Measurements from ENCODE around the gene VRK1. TPM values are rescaled to one million over a fixed set of nuclear protein-coding genes. Genes with fewer than 3 reads are reported as not detected.

Gene VRK1
- total and polyA plus RNA-seq, 4 experiments from 2014 or later: 33.4 to 55.6 (median 40.6) TPM

GRCh38 chr14:96926001-96926400 is 128.8 kb downstream of the VRK1 start:
- intact Hi-C loops (cut with micrococcal nuclease): no loop called here
- Histone ChIP-seq H3K4me1 (ENCODE audit: insufficient read depth, low read length) (no peaks in the 10 kb centered on the region), H3K9me3 (ENCODE audit: control insufficient read depth in 1 of 2, low read length in 2 of 2) (no peaks in the 10 kb centered on the region), H3K36me3 (ENCODE audit: insufficient read depth, low read length) (no peaks in the 10 kb centered on the region), H3K4me3 (ENCODE audit: low read length in 2 of 2) (no peak overlapping the region), H3K27me3 (ENCODE audit: insufficient read depth, low read length) (no peaks in the 10 kb centered on the region), H3K27ac (ENCODE audit: low read depth, low read length) (no peak overlapping the region)
- Mint-ChIP-seq H3K4me1 (no peaks in the 10 kb centered on the region), H3K4me3 (no peak overlapping the region), H3K27me3 (no peaks in the 10 kb centered on the region), H3K9me3 (peaks cover 0 to 10% (median under 1%) of the 10 kb centered on the region in 8 donors), H3K36me3 (peaks cover 0 to 1% of the 10 kb centered on the region in 2 donors), H3K27ac (no peak overlapping the region)
- CTCF ChIA-PET (ENCODE audit: partially characterized antibody): no interaction called here
- no peak for DNase-seq
- POLR2A ChIA-PET (ENCODE audit: partially characterized antibody): no interaction called here

- no peak for DNase-seq
- intact Hi-C loops (cut with micrococcal nuclease): no loop called here
- Histone ChIP-seq H3K4me1 (ENCODE audit: insufficient read depth, low read length) (no peaks in the 10 kb centered on the region), H3K36me3 (ENCODE audit: insufficient read depth, low read length) (no peaks in the 10 kb centered on the region), H3K27me3 (ENCODE audit: insufficient read depth, low read length) (no peaks in the 10 kb centered on the region), H3K9me3 (ENCODE audit: control insufficient read depth in 1 of 2, low read length in 2 of 2) (no peaks in the 10 kb centered on the region), H3K4me3 (ENCODE audit: low read length in 2 of 2) (no peak overlapping the region), H3K27ac (ENCODE audit: low read depth, low read length) (no peak overlapping the region)
- no peak overlapping the region for H3K27ac Mint-ChIP-seq
- no peaks in the 10 kb centered on the region for H3K4me1 Mint-ChIP-seq
- ChIA-PET CTCF (ENCODE audit: partially characterized antibody) (no interaction called here), POLR2A (ENCODE audit: partially characterized antibody) (no interaction called here)
- H3K9me3 Mint-ChIP-seq: no peaks in the 10 kb centered on the region
- no peaks in the 10 kb centered on the region for H3K27me3 Mint-ChIP-seq
- peaks cover 0 to 3% of the 10 kb centered on the region in 2 donors for H3K36me3 Mint-ChIP-seq
- H3K4me3 Mint-ChIP-seq: no peak overlapping the region
These were observed 131.7 kb downstream of the VRK1 start for GRCh38 chr14:96928779-96929380.

- intact Hi-C loops (cut with micrococcal nuclease): no loop called here
- no peaks in the 10 kb centered on the region for H3K36me3 ChIP-seq (ENCODE audit: insufficient read depth, low read length)
- no peaks in the 10 kb centered on the region for H3K27me3 ChIP-seq (ENCODE audit: insufficient read depth, low read length)
- POLR2A ChIA-PET (ENCODE audit: partially characterized antibody): no interaction called here
- no peaks in the 10 kb centered on the region for H3K4me1 ChIP-seq (ENCODE audit: insufficient read depth, low read length)
- peaks cover 0 to 3% of the 10 kb centered on the region in 2 donors for H3K36me3 Mint-ChIP-seq
- no peak overlapping the region for H3K4me3 Mint-ChIP-seq
- no peak overlapping the region for H3K27ac Mint-ChIP-seq
- no peak for DNase-seq
- no peak overlapping the region for H3K4me3 ChIP-seq (ENCODE audit: low read length in 2 of 2)
- H3K9me3 Mint-ChIP-seq: no peaks in the 10 kb centered on the region
- no peaks in the 10 kb centered on the region for H3K9me3 ChIP-seq (ENCODE audit: control insufficient read depth in 1 of 2, low read length in 2 of 2)
- CTCF ChIA-PET (ENCODE audit: partially characterized antibody): interaction anchor here (0.7 kb wide), 1 partner anchor 80 kb away, joined by 3 read pairs; no protein-coding TSS in a partner anchor
- no peaks in the 10 kb centered on the region for H3K4me1 Mint-ChIP-seq
- H3K27me3 Mint-ChIP-seq: no peaks in the 10 kb centered on the region
- no peak overlapping the region for H3K27ac ChIP-seq (ENCODE audit: low read depth, low read length)
These were observed 132.8 kb downstream of the VRK1 start for GRCh38 chr14:96929950-96930349.

GRCh38 chr14:96930526-96930925 is 133.3 kb downstream of the VRK1 start:
- intact Hi-C loops (cut with micrococcal nuclease): no loop called here
- no peaks in the 10 kb centered on the region for H3K27me3 Mint-ChIP-seq
- Histone ChIP-seq H3K4me1 (ENCODE audit: insufficient read depth, low read length) (no peaks in the 10 kb centered on the region), H3K4me3 (ENCODE audit: low read length in 2 of 2) (no peak overlapping the region), H3K9me3 (ENCODE audit: control insufficient read depth in 1 of 2, low read length in 2 of 2) (no peaks in the 10 kb centered on the region), H3K27ac (ENCODE audit: low read depth, low read length) (no peak overlapping the region), H3K36me3 (ENCODE audit: insufficient read depth, low read length) (no peaks in the 10 kb centered on the region), H3K27me3 (ENCODE audit: insufficient read depth, low read length) (no peaks in the 10 kb centered on the region)
- no peaks in the 10 kb centered on the region for H3K4me1 Mint-ChIP-seq
- no peak overlapping the region for H3K4me3 Mint-ChIP-seq
- ChIA-PET POLR2A (ENCODE audit: partially characterized antibody) (no interaction called here), CTCF (ENCODE audit: partially characterized antibody) (no interaction called here)
- no peaks in the 10 kb centered on the region for H3K9me3 Mint-ChIP-seq
- no peak for DNase-seq
- H3K36me3 Mint-ChIP-seq: peaks cover 0 to 3% of the 10 kb centered on the region in 2 donors
- no peak overlapping the region for H3K27ac Mint-ChIP-seq
